Stimulated activated CD4-positive, alpha-beta T cell treated with anti-CD3 and anti-CD28 coated beads, Interleukin-2, amount 100 ng/mL, for 24 hours (primary cell): ENCODE results near the gene NDST1.

Source experiments
- DNase-seq, 2 donors: peaks; one replicate each; pipeline ENCODE4 v3.0.0-alpha.2; 2020

The NDST1 gene

DNA sequence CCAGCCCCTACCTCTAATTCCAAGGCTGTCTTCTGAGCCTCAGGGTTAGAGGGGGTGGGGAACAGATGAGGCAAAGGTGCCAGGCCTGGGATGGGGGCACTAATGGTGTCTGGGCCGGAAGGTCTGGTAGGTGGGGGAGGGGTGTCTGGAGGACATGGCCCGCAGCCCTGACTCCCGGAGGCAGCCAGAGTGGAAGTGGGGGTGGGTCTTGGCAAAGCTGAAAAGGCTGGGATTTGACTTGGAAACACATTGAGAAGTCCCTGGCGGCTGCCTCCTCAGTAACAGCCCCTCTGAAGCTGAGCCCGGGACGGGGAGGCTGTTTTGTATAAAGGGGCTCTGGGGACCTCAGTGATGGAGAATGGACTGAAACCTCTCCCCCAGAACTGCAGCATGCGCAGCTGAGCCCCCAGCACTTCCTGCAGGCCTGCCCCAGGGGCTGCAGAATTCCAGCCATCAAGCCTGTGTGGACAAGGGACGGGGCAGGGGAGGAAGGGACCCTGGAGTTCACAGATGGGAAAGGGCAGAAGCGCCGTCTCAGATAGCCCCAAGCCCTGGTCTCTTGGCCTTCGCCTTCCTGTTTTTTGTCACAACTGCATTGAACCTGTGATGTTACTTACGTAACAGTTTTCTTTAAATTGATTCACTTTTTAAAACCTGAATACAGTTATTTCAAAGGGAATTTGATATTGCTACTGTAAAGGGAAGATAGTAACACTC lies 83.2 kb downstream of the NDST1 start:
- DNase-seq = no peak

DNA sequence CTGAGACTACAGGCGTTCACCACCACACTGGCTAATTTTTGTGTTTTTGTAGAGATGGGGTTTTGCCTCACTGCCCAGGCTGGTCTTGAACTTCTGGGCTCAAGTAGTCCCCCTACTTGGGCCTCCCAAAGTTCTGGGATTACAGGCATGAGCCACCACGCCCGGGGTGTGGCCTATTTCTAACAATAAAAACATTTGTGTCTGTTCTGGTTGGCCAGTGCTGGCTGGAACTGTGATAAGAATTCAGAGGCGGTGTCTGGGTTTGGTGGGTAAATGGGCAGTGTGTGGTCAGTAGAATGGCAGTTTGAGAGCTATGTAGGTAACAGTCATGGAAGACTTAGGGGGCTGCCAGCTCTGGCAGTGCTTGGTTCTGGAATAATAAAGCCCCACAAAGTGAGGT lies 85.7 kb downstream of the NDST1 start:
- DNase-seq = no peak

DNA sequence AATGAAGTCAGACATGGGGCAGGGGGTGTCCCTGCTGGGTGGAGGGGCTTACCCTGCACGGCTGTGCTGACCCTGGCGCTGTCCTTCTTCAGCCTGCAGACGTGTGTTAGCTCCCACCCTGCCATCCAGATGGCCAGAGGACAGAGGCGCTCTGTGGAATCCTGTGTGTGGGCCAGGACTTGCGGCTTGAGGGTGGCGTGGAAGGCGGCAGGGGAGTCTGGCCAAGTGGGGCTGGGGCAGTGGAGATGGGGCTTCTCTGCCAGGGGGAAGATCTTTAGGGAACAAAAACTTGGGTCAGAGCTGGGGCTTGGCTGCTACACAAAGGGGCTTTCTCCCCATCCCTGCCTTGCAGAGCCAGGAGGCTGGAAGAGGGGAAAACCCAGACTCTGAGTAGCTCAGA lies 86.1 kb downstream of the NDST1 start:
- DNase-seq = no peak

GRCh38 chr5:150595466-150596031 lies 87.6 kb downstream of the NDST1 start:
- no peak for DNase-seq

DNA sequence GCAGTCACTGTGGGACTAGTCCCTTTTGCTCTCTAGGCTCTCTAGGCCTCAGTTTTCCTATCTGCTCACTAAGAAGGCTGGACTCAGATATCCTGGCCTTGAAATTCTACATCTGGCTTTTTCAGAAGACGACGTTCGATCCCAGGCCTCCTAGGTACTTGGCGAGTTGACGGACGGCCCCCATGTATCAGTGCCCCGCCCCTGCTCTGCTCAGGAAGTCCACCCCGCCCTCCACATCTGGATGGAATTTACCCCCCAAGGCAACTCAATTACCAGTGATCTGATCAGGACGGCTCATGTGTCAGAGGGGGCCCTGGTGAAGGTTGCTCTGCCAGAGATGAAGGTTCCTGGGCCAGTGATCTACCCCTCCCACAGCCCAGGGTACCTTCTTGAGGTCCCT lies 88.4 kb downstream of the NDST1 start:
- DNase-seq = no peak

DNA sequence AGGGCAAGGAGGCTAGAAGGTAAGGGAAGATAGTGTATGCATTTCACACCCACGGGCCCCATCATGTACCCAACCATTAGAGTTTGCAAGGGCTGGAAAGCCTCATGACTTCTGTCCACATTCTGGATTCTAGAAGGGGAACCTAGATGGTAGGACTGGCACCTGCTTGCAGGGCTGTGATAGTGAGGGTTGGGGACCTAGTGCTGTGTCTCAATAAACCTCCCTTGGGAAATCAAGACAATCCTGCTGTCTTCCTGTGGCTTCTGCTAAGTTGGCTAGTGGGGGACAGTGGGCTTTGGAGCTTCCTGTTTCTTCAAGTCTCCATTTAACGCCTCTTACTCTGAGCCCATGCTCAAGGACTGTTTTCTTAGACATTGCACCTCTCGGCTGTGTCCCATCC lies 88.9 kb downstream of the NDST1 start:
- DNase-seq = no peak

- DNase-seq = no peak
Observed at GRCh38 chr5:150598006-150598405, 90.1 kb downstream of the NDST1 start.

- no peak for DNase-seq
Observed at GRCh38 chr5:150598821-150599273, 90.9 kb downstream of the NDST1 start.

DNA sequence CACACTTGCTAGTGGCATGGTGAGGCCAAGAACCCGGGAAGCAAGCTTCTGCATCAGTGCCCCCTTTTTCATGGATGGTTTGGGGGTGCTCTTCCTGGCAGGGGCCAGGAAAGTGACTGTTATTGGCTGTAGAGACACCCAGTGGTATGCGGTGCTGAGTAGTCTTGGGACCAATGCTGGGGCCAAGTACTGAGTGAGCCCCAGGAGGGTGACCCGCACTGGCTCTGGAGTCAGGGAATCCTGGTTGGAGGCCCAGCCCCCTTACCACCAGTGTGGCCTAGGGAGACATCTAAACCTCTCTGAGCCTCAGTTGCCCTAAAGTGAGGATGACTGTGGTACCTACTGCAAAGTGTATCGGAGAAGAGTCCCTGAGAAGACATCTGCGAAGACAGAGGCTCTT lies 91.3 kb downstream of the NDST1 start:
- no peak for DNase-seq

DNA sequence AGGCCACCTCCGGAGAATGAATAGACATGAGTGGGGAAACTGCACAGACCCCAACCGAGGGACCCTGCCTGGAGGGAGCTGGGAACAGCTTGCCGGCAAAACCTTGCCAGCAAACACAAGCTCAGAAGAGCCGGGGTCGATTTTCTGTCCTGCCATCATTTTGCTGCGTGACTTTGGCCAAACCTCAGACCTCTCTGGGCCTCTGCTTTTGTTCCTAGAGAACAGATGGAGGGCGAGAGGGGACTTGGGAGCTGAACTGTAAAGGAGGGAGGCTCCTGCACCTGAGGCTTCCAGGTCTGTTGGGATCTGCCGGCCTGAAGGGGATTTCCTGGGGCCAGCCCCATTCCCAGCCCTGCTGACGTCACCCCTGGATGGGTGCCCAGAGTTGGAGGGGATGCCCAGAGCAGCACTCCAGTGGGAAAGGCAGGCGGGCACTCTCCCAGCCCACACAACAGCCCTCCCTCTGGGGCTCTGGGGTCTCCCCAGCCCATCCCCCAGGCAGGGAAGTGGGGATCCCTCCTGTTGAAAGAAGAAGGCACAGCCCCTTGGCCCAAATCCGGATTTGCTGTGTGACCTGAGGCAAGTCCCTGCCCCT lies 92.1 kb downstream of the NDST1 start:
- no peak for DNase-seq

DNA sequence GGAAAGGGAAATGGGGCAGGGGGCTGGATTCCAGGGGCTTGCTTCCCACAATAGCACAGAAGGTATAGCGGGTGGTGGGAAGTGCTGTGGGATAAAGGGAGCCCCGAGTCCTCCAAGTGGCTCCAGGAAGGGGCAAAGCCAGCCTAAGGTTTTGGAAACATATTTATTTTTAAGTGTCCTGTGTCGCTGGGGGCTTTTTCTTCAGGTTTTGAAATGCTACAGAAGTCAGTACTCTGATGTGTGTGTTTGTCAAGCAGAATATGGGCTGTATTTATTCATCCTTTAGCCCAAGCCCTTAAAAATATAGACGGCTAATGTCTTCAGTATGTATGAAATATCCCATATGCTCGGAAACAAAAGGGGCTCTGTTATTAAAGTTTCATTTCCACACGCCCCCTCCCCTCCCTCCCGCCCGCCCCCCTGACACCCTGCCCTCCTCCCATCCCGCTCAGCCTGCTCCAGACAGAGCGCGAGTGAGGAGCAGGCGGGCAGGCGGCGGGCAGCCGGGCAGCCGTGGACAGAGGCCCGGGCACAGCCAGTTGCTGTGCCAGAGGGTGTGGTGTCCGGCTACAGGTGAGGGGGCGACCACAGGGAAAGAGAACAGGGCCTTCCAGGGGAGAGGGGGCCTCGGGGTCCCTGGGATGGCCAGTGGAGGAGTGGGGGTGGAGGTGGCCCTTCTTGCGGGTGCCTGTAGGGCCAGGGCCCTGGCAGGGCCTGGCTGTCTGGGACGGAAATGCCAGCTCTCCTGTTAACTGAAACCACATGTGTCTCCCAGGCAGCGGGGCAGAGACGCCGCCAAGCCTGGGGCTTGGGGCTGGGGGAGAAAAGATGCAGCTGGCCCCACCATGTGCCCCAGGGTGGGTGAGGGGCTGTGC lies 92.9 kb downstream of the NDST1 start:
- no peak for DNase-seq

DNA sequence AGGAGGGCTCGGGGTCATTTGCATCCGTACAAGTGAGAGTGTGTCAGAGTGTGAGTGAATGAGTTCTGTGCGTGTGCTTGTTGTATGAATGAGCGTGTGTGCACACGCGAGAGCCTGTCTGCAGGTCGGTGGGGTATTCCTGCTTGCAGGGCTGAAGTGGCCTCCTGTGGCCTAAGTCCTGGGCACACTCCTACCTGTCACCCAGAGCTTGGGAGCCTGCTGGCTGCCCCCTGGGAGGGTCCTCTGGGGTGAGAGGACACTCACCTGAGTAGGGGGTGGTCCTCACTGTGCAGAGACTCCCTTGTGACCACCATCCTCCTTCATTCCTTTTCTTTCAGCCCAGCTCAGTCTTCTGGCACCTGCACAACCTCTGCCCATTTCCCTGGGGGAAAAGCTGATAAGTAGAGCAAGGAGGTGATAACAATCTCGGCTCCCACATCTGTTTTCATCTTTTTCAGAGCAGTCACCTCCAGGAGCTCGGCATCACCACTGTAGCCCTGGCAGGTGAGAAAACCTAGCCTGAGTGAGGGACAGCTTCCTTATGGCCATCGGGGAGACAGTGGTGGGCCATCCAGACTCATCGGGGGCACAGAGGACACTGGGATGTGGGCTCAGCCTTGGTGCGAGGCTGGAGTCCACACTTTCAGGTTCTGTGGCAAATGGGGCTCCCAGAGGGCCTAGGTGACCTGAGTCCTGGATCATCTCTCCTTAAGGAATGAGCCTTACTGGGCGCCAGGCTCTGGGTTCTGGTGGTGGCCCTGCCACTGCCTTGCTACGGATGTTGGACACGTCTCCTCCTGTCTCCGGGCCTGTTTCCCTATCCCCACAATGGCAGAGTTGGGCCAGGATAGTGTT lies 93.8 kb downstream of the NDST1 start:
- no peak for DNase-seq

DNA sequence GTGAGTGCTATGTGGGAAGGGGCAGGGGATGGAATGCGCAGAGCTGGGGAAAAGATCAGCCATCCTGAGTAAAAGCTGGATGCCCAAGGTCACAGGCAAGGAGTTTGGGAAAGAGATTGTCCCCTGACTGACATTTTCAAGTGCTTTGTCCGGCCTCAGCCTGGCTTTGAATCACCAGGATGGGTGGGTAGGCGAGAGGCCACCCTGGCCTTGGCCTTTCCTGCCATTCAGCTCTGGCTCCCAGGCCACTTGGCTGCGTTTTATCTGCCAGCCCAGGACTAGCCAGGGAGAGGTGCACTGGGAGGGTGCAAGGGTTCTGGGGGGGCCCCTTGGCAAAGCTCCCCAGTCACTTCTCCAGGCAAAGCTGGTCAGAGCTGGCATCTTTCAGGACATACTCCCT lies 95.1 kb downstream of the NDST1 start:
- no peak for DNase-seq

DNA sequence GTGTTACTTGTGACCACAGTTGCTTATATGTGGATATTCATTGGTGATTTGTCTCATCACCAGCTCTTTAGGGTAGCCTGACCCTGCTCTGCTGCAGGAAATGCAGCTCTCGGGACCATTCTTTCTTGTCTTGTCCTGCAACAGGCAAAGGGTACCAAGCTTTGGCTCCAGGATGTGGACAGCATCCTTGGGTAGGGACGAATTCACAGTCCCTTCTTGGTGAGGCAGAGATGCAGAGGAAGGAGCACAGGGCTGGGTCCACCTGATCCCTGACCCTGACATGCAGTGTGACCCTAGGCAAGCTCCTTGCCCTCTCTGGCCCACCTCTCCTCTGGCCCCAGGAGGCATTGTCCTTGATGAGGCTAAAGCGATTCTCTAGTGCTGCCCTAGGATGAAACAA lies 95.6 kb downstream of the NDST1 start:
- DNase-seq = no peak

GRCh38 chr5:150604010-150604409 lies 96.1 kb downstream of the NDST1 start:
- DNase-seq = no peak

GRCh38 chr5:150604894-150605440 lies 97.0 kb downstream of the NDST1 start:
- DNase-seq = no peak

DNA sequence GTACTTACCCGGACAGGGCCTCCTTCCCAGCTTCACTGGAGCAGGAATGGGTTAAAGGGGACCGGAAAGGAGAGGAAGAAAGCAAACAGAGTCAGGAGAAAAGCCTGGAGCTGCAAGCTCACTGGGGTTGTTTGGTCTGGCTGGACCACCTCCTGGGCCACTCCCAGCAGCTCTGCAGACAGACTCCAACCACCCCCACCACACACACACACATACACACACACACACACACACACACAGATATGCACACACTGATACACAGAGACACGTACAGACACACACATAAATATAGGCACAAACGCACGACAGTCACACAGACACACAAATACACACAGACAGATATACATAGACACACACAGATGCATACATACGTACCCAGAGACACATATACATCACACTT lies 97.6 kb downstream of the NDST1 start:
- DNase-seq = no peak

DNA sequence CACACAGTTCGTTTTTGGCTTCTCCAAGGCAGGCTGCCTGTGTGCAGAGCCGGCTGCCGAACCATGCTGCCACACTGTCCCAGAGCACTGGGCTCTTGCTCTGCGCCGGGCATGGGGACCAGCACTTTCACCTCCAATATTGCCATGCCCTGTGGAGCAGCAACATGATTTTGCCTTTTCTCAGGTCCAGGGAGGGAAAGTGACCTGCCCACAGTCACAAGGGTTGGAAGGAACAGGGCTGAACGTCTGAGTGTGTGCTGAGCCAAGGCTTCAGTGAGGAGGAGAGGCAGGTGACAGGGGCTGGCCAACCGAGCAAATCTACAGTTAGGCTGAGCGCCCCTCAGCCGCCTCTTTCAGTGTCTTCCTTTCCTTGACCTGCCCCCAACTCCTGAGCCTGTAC lies 98.5 kb downstream of the NDST1 start:
- DNase-seq = no peak

- DNase-seq = no peak
Observed at GRCh38 chr5:150607105-150607504, 99.2 kb downstream of the NDST1 start.
